Vagina (tissue), 2 donors: ENCODE measurements around the gene MAK.

Experiments
- POLR2A ChIP-seq, 2 donors: fragments of 450-650 bp; IDR thresholded peaks; one replicate each; pipeline ENCODE4 v1.6.1; 2017; ENCODE audit warnings: antibody characterized with exemption in 2 of 2, mild to moderate bottlenecking in 2 of 2, moderate library complexity in 2 of 2
- POLR2AphosphoS5 ChIP-seq, 2 donors: sonication (generic); formaldehyde crosslinking; IDR thresholded peaks; one replicate each; pipeline ENCODE4 v1.9.0; 2017; ENCODE audit warnings: antibody characterized with exemption in 2 of 2, mild to moderate bottlenecking in 2 of 2, low read depth in 1 of 2; ENCODE audit not compliant: insufficient read depth in 1 of 2
- TF ChIP-seq, protein P1 (sequence below), 3 experiments: fragments of 450-650 bp in 2 of 3; fragments of 200-600 bp in 1 of 3; sonication (generic) in 1 of 3; IDR thresholded peaks; one replicate each; pipeline ENCODE4 v1.5.1; 2017 to 2019; ENCODE audit warnings: antibody characterized with exemption in 3 of 3, mild to moderate bottlenecking in 2 of 3, moderate library complexity in 2 of 3

DNA sequence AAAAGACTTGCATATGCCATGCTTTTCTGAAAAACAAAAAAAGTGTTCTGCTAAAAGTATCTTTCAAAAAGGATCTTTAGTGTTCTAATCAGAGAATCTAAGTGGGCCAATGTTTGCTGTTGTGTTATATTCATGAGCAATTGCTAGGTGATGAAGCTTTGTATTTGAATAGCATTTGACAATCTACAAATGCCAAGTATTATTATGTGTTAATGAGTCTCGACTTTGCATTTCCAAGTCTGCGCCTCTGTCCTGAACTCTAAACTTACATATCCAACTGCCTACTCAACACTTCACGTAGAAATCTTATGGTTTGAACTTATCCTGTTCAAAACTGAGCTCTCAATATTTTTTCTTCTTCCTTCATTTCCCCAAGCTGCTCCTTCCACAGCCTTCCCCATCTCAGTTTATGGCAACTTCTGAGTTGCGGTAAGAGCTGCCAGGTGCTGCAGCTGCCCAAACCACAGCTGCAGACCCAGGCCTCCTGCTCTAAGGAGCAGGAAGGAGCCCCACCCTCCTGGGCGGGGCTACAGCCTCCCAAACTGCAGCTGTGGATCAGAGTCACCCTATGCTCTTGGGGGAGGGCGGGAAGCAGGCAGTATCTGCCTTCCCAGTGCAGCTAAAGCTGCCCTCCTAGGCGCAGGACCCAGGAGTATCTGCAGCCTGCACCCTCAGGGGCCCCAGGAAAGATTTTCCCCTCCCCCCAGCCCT, 16.7 kb upstream of the MAK start:
- TF ChIP-seq POLR2A (IDR thresholded peaks at IDR 0.05) (no peak), POLR2AphosphoS5 (IDR thresholded peaks at IDR 0.05; ENCODE audit: insufficient read depth in 1 of 2, low read depth in 1 of 2) (no peak)
- TF ChIP-seq, protein P1, sequence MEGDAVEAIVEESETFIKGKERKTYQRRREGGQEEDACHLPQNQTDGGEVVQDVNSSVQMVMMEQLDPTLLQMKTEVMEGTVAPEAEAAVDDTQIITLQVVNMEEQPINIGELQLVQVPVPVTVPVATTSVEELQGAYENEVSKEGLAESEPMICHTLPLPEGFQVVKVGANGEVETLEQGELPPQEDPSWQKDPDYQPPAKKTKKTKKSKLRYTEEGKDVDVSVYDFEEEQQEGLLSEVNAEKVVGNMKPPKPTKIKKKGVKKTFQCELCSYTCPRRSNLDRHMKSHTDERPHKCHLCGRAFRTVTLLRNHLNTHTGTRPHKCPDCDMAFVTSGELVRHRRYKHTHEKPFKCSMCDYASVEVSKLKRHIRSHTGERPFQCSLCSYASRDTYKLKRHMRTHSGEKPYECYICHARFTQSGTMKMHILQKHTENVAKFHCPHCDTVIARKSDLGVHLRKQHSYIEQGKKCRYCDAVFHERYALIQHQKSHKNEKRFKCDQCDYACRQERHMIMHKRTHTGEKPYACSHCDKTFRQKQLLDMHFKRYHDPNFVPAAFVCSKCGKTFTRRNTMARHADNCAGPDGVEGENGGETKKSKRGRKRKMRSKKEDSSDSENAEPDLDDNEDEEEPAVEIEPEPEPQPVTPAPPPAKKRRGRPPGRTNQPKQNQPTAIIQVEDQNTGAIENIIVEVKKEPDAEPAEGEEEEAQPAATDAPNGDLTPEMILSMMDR (IDR thresholded peaks at IDR 0.05): no peak
